HepG2 (cell line): ENCODE measurements around the gene HTRA1.

Experiments
- CBFB ChIP-seq: sonication (generic); formaldehyde crosslinking; IDR thresholded peaks from 2 replicates; pipeline ENCODE4 v1.4.0; 2020; ENCODE audit warnings: missing genetic modification reagents
- MAX ChIP-seq: IDR thresholded peaks from 2 replicates; pipeline ENCODE4 v1.6.1; 2012; ENCODE audit warnings: inconsistent platforms
- POLR2A ChIP-seq, 2 experiments: IDR thresholded peaks; 2 replicates each; pipeline ENCODE4 v1.6.1; 2011; ENCODE audit warnings: low read depth in 2 of 2, low read length in 2 of 2, mild to moderate bottlenecking in 1 of 2, moderate library complexity in 1 of 2; ENCODE audit not compliant: insufficient read depth in 1 of 2

DNA sequence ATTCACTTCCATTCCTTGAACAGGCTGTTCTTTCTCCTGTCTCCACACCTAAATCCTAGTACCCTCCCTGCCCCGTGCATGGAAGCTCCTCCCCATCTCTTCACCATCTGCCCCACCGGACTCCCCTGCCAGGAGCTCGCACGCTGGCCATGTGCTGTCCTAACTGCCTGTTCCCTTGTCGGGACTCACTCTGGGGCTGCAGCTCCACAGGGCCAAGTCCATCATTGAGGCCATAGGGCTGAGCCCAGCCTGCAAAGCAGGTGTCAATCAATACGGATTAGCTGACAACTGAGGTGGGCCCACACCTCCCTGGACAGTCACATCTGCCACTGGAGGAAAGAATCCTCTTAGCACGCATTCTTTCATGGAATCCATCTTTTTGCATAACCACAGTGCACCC, 57.8 kb downstream of the HTRA1 start:
- no peak for TF ChIP-seq POLR2A (IDR thresholded peaks at IDR 0.05; ENCODE audit: insufficient read depth in 1 of 2, low read depth in 2 of 2, low read length in 2 of 2)
- TF ChIP-seq MAX: no peak
- no peak for TF ChIP-seq CBFB
